OCI-LY7 (cell line): ENCODE data around the gene MSANTD3.

Experiments used
- CTCF ChIP-seq: fragments of 200-600 bp; sonication (generic); conservative IDR thresholded peaks from 2 replicates; pipeline ENCODE4 v1.5.1; 2014; ENCODE audit warnings: mild to moderate bottlenecking, antibody characterized with exemption, low read length, moderate library complexity, mixed read lengths
- EZH2phosphoT487 ChIP-seq: fragments of 200-600 bp; sonication (generic); IDR thresholded peaks from 2 replicates; pipeline ENCODE4 v1.6.1; 2018; ENCODE audit warnings: low read depth, borderline replicate concordance, mild to moderate bottlenecking, mixed run types, antibody characterized with exemption, low read length, moderate library complexity, mixed read lengths

- TF ChIP-seq CTCF (0 out of 2 replicates have a peak, but pooled peaks have one; percentile 11), EZH2phosphoT487 (no peak)
Observed at GRCh38 chr9:100445903-100446549, 19.1 kb downstream of the MSANTD3 start.
